ENCODE measurements around the gene PI4KA. TPM values are rescaled to one million over a fixed set of nuclear protein-coding genes. Genes with fewer than 3 reads are reported as not detected.
A peak's percentile ranks its signal among the peaks of the same experiment; 100 is the strongest.

Gene PI4KA
- total RNA-seq, 4 donors from 2014 or later: 85.0 to 127 (median 101) TPM

GRCh38 chr22:20787746-20788626 is 70.6 kb downstream of the PI4KA start:
- Histone ChIP-seq H3K4me1 (peaks cover 5 to 10% of the 10 kb centered on the region in 2 donors), H3K27ac (peak overlapping the region in 1 of 3 donors; percentile 27), H3K4me3 (replicated peaks in 1 of 3) (no peak overlapping the region), H3K9me3 (no peaks in the 10 kb centered on the region), H3K27me3 (no peaks in the 10 kb centered on the region), H3K36me3 (peaks cover 8 to 23% of the 10 kb centered on the region in 2 donors)
- intact Hi-C loops (cut with DNase I): no loop called here
- no peak for TF ChIP-seq POLR2A (IDR thresholded peaks at IDR 0.05)
- TF ChIP-seq, protein P1, sequence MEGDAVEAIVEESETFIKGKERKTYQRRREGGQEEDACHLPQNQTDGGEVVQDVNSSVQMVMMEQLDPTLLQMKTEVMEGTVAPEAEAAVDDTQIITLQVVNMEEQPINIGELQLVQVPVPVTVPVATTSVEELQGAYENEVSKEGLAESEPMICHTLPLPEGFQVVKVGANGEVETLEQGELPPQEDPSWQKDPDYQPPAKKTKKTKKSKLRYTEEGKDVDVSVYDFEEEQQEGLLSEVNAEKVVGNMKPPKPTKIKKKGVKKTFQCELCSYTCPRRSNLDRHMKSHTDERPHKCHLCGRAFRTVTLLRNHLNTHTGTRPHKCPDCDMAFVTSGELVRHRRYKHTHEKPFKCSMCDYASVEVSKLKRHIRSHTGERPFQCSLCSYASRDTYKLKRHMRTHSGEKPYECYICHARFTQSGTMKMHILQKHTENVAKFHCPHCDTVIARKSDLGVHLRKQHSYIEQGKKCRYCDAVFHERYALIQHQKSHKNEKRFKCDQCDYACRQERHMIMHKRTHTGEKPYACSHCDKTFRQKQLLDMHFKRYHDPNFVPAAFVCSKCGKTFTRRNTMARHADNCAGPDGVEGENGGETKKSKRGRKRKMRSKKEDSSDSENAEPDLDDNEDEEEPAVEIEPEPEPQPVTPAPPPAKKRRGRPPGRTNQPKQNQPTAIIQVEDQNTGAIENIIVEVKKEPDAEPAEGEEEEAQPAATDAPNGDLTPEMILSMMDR (IDR thresholded peaks at IDR 0.05): no peak
- WGBS, 2 donors: 51 to 58% methylated on average over 2 to 4 of the region's 4 CpGs
- DNase-seq: peak; percentile 35 to 73

GRCh38 chr22:20787223-20787622 is 71.4 kb downstream of the PI4KA start:
- H3K36me3 ChIP-seq: peaks cover 2 to 15% of the 10 kb centered on the region in 2 donors
- no peak for DNase-seq
- H3K4me3 ChIP-seq (replicated peaks in 1 of 3): no peak overlapping the region
- H3K27me3 ChIP-seq: no peaks in the 10 kb centered on the region
- peaks cover 5 to 10% of the 10 kb centered on the region in 2 donors for H3K4me1 ChIP-seq
- H3K9me3 ChIP-seq: no peaks in the 10 kb centered on the region
- 94 to 100% methylated on average over 4 of the region's 4 CpGs for WGBS, 2 donors
- intact Hi-C loops (cut with DNase I): no loop called here
- TF ChIP-seq POLR2A (IDR thresholded peaks at IDR 0.05): no peak
- TF ChIP-seq, protein P1 (IDR thresholded peaks at IDR 0.05): no peak
- no peak overlapping the region for H3K27ac ChIP-seq

- TF ChIP-seq, protein P1 (IDR thresholded peaks at IDR 0.05): no peak
- TF ChIP-seq POLR2A (IDR thresholded peaks at IDR 0.05): no peak
- peaks cover 5 to 10% of the 10 kb centered on the region in 2 donors for H3K4me1 ChIP-seq
- H3K9me3 ChIP-seq: no peaks in the 10 kb centered on the region
- H3K36me3 ChIP-seq: peaks cover 0 to 9% of the 10 kb centered on the region in 2 donors
- H3K27ac ChIP-seq: no peak overlapping the region
- H3K27me3 ChIP-seq: no peaks in the 10 kb centered on the region
- intact Hi-C loops (cut with DNase I): no loop called here
- 81 to 87% methylated on average over 10 of the region's 10 CpGs for WGBS, 2 donors
- H3K4me3 ChIP-seq (replicated peaks in 1 of 3): no peak overlapping the region
- no peak for DNase-seq
Observed at GRCh38 chr22:20786536-20786979, 72.1 kb downstream of the PI4KA start.

DNA sequence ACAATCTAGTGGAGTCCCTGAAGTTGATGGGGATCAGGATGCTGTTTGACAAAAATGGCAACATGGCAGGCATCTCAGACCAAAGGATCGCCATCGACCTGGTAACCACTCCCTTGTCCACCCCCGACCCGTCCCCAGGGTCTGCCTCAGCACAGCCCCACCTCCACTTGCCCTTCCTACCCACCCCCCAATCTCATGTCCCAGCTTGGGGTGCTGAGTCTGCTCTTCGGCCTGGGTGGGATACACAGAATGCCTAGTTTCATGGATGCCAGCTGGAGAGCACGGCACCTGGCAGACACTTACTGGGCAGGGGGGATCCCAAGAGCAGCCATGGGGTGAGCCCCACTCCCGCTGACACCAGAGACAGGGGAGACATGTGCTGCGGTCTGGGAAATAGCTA is 72.6 kb downstream of the PI4KA start:
- no peak for DNase-seq
- intact Hi-C loops (cut with DNase I): no loop called here
- no peaks in the 10 kb centered on the region for H3K27me3 ChIP-seq
- 91 to 93% methylated on average over 8 of the region's 8 CpGs for WGBS, 2 donors
- H3K4me1 ChIP-seq: peaks cover 5 to 10% of the 10 kb centered on the region in 2 donors
- H3K27ac ChIP-seq: no peak overlapping the region
- no peaks in the 10 kb centered on the region for H3K9me3 ChIP-seq
- no peak for TF ChIP-seq POLR2A (IDR thresholded peaks at IDR 0.05)
- TF ChIP-seq, protein P1 (IDR thresholded peaks at IDR 0.05): no peak
- H3K4me3 ChIP-seq (replicated peaks in 1 of 3): no peak overlapping the region
- peaks cover 0 to 6% of the 10 kb centered on the region in 2 donors for H3K36me3 ChIP-seq

- intact Hi-C loops (cut with DNase I): no loop called here
- Histone ChIP-seq H3K36me3 (peaks cover 0 to 6% of the 10 kb centered on the region in 2 donors), H3K9me3 (no peaks in the 10 kb centered on the region), H3K4me1 (peaks cover 5 to 10% of the 10 kb centered on the region in 2 donors), H3K27me3 (no peaks in the 10 kb centered on the region), H3K27ac (no peak overlapping the region), H3K4me3 (replicated peaks in 1 of 3) (no peak overlapping the region)
- TF ChIP-seq, protein P1 (IDR thresholded peaks at IDR 0.05): no peak
- TF ChIP-seq POLR2A (IDR thresholded peaks at IDR 0.05): no peak
- no peak for DNase-seq
- WGBS, 2 donors: 92 to 95% methylated on average over 3 of the region's 3 CpGs
Observed at GRCh38 chr22:20785415-20785814, 73.2 kb downstream of the PI4KA start.
